Astrocyte (in vitro differentiated cells and primary cell): Measurements from ENCODE around the gene FOXA1. TPM values are rescaled to one million over a fixed set of nuclear protein-coding genes. Genes with fewer than 3 reads are reported as not detected.
A peak's percentile ranks its signal among the peaks of the same experiment; 100 is the strongest.

ENCODE experiments used
- DNase-seq: peaks from one replicate; pipeline ENCODE4 v3.0.0-alpha.2; 2010; ENCODE audit warnings: low read depth
- FAIRE-seq: peaks from 2 replicates; lab custom pipeline; 2011; peaks lifted over from hg19 to GRCh38; lab: Jason Lieb, UNC
- H2AFZ ChIP-seq: 2 replicates; pipeline ENCODE4 v1.6.0; 2012; ENCODE audit warnings: low read depth, low read length, inconsistent platforms
- H3K27ac ChIP-seq: 2 replicates; pipeline ENCODE4 v1.5.1; 2011; ENCODE audit warnings: low read depth, low read length, inconsistent platforms
- H3K27me3 ChIP-seq: 2 replicates; pipeline ENCODE4 v1.6.0; 2011; ENCODE audit warnings: low read length, inconsistent platforms; ENCODE audit not compliant: insufficient read depth
- H3K36me3 ChIP-seq: 2 replicates; pipeline ENCODE4 v1.5.1; 2011; ENCODE audit warnings: low read length, inconsistent platforms; ENCODE audit not compliant: insufficient read depth
- H3K4me1 ChIP-seq: 2 replicates; pipeline ENCODE4 v1.5.1; 2011; ENCODE audit warnings: low read length, inconsistent platforms; ENCODE audit not compliant: insufficient read depth
- H3K4me2 ChIP-seq: 2 replicates; pipeline ENCODE4 v1.6.0; 2012; ENCODE audit warnings: low read length, inconsistent platforms
- H3K4me3 ChIP-seq: 2 replicates; pipeline ENCODE4 v1.5.1; 2011; ENCODE audit warnings: low read depth, mild to moderate bottlenecking, low read length, inconsistent platforms; ENCODE audit not compliant: insufficient read depth
- H3K79me2 ChIP-seq: 2 replicates; pipeline ENCODE4 v1.6.0; 2012; ENCODE audit warnings: mild to moderate bottlenecking, low read length, inconsistent platforms; ENCODE audit not compliant: insufficient read depth
- H3K9ac ChIP-seq: 2 replicates; pipeline ENCODE4 v1.6.0; 2012; ENCODE audit warnings: mild to moderate bottlenecking, low read length, inconsistent platforms
- H3K9me3 ChIP-seq: 2 replicates; pipeline ENCODE4 v1.5.1; 2012; ENCODE audit warnings: low read depth, mild to moderate bottlenecking, low read length, inconsistent platforms; ENCODE audit not compliant: insufficient read depth
- H4K20me1 ChIP-seq: 2 replicates; pipeline ENCODE4 v1.6.0; 2012; ENCODE audit warnings: low read length, inconsistent platforms; ENCODE audit not compliant: insufficient read depth
- H3K27ac Mint-ChIP-seq: one replicate; pipeline ENCODE4 v1.8.0; 2021; ENCODE audit warnings: mild to moderate bottlenecking, mixed read lengths; ENCODE audit not compliant: unreplicated experiment
- H3K27me3 Mint-ChIP-seq: one replicate; pipeline ENCODE4 v1.8.0; 2021; ENCODE audit warnings: low read depth, mixed read lengths; ENCODE audit not compliant: unreplicated experiment
- H3K36me3 Mint-ChIP-seq: one replicate; pipeline ENCODE4 v1.8.0; 2021; ENCODE audit warnings: low read depth, mixed read lengths; ENCODE audit not compliant: unreplicated experiment
- H3K4me1 Mint-ChIP-seq: one replicate; pipeline ENCODE4 v1.8.0; 2021; ENCODE audit warnings: low read depth, mixed read lengths; ENCODE audit not compliant: unreplicated experiment
- H3K4me3 Mint-ChIP-seq: one replicate; pipeline ENCODE4 v1.8.0; 2021; ENCODE audit warnings: mild to moderate bottlenecking, moderate library complexity, mixed read lengths; ENCODE audit not compliant: unreplicated experiment
- H3K9me3 Mint-ChIP-seq: one replicate; pipeline ENCODE4 v1.8.0; 2021; ENCODE audit warnings: mild to moderate bottlenecking, mixed read lengths; ENCODE audit not compliant: unreplicated experiment
- CTCF ChIP-seq: IDR thresholded peaks from 2 replicates; pipeline ENCODE4 v1.5.1; 2011; ENCODE audit warnings: low read depth, mild to moderate bottlenecking, inconsistent platforms, low read length, moderate library complexity; ENCODE audit not compliant: insufficient read depth
- EZH2 ChIP-seq: IDR thresholded peaks from 2 replicates; pipeline ENCODE4 v1.6.1; 2012; ENCODE audit warnings: mild to moderate bottlenecking, low read length, inconsistent platforms; ENCODE audit not compliant: insufficient read depth
- total RNA-seq: library from RNA; stranded (reverse); gene quantifications from 2 replicates; pipeline ENCODE4 v1.2.1, GENCODE V29; 2021

Gene FOXA1
- total RNA-seq, 1 donor from 2014 or later: 0.11 TPM

GRCh38 chr14:37587881-37588666, 7.0 kb downstream of the FOXA1 start:
- Mint-ChIP-seq H3K4me3 (peak overlapping the region; percentile 43), H3K9me3 (peaks cover 8% of the 10 kb centered on the region), H3K27ac (no peak overlapping the region), H3K36me3 (peaks cover 3% of the 10 kb centered on the region), H3K4me1 (peaks cover 3% of the 10 kb centered on the region), H3K27me3 (peaks cover 73% of the 10 kb centered on the region)
- Histone ChIP-seq H2AFZ (no peak overlapping the region), H3K27ac (no peak overlapping the region), H3K9ac (no peak overlapping the region), H3K4me3 (no peak overlapping the region), H3K9me3 (no peaks in the 10 kb centered on the region), H3K4me2 (peak overlapping the region; percentile 38), H4K20me1 (peaks cover 12% of the 10 kb centered on the region), H3K27me3 (peaks cover 97% of the 10 kb centered on the region), H3K79me2 (no peaks in the 10 kb centered on the region), H3K4me1 (peaks cover 8% of the 10 kb centered on the region), H3K36me3 (no peaks in the 10 kb centered on the region)
- no peak for FAIRE-seq
- TF ChIP-seq EZH2: peak; percentile 96
- no peak for TF ChIP-seq CTCF
- DNase-seq: no peak

- no peaks in the 10 kb centered on the region for H3K36me3 ChIP-seq
- H3K9ac ChIP-seq: no peak overlapping the region
- FAIRE-seq: no peak
These were observed 7.8 kb downstream of the FOXA1 start for GRCh38 chr14:37587131-37587803.

More at GRCh38 chr14:37587131-37587803, 7.8 kb downstream of the FOXA1 start:
- no peak overlapping the region for H3K27ac ChIP-seq
- peaks cover 3% of the 10 kb centered on the region for H3K4me1 Mint-ChIP-seq
- H3K4me3 Mint-ChIP-seq: peak overlapping the region; percentile 2
- H3K9me3 Mint-ChIP-seq: peaks cover 8% of the 10 kb centered on the region
- peaks cover 12% of the 10 kb centered on the region for H4K20me1 ChIP-seq
- no peaks in the 10 kb centered on the region for H3K79me2 ChIP-seq
- H2AFZ ChIP-seq: no peak overlapping the region
- H3K4me3 ChIP-seq: no peak overlapping the region
- H3K27me3 Mint-ChIP-seq: peaks cover 71% of the 10 kb centered on the region
- H3K27ac Mint-ChIP-seq: no peak overlapping the region
- no peak overlapping the region for H3K4me2 ChIP-seq
- H3K9me3 ChIP-seq: no peaks in the 10 kb centered on the region
- DNase-seq: no peak
- TF ChIP-seq CTCF: no peak
- TF ChIP-seq EZH2: no peak
- peaks cover 91% of the 10 kb centered on the region for H3K27me3 ChIP-seq
- peaks cover 9% of the 10 kb centered on the region for H3K4me1 ChIP-seq
- H3K36me3 Mint-ChIP-seq: peaks cover 1% of the 10 kb centered on the region
